Mammary epithelial cell (primary cell): ENCODE measurements around the gene MMP1.

ENCODE experiments used
- CTCF ChIP-seq, 2 donors: IDR thresholded peaks in 1 of 2; conservative IDR thresholded peaks in 1 of 2; 2 replicates each; pipeline ENCODE4 v1.5.1; 2011 to 2012; ENCODE audit warnings: inconsistent platforms in 2 of 2, low read length in 2 of 2, mild to moderate bottlenecking in 2 of 2, control low read depth in 1 of 2, low read depth in 1 of 2; ENCODE audit not compliant: insufficient read depth in 1 of 2; ENCODE audit errors: extremely low read depth in 1 of 2
- EZH2 ChIP-seq: IDR thresholded peaks from 2 replicates; pipeline ENCODE4 v1.6.1; 2012; ENCODE audit warnings: low read length, inconsistent platforms, borderline replicate concordance

- TF ChIP-seq CTCF (conservative IDR thresholded peaks at IDR 0.05 in 1 of 2, IDR thresholded peaks at IDR 0.05 in 1 of 2; ENCODE audit: extremely low read depth in 1 of 2, insufficient read depth in 1 of 2, low read depth in 1 of 2, low read length in 2 of 2): no peak
- TF ChIP-seq EZH2: no peak
Measured at GRCh38 chr11:102784380-102784779, 13.6 kb downstream of the MMP1 start.
